HEK293 (cell line): Measurements from ENCODE around the gene CYP4F11.

Source experiments
- ATF2 ChIP-seq: fragments of 450-650 bp; formaldehyde crosslinking; IDR thresholded peaks from 2 replicates; pipeline ENCODE4 v1.5.1; 2016; ENCODE audit warnings: missing biosample characterization, missing genetic modification characterization, low read depth
- CTCF ChIP-seq: fragments of 450-650 bp; formaldehyde crosslinking; IDR thresholded peaks from 2 replicates; pipeline ENCODE4 v1.5.1; 2016; ENCODE audit warnings: missing biosample characterization, missing genetic modification characterization
- HOXA7 ChIP-seq: sonication (generic); formaldehyde crosslinking; IDR thresholded peaks from 2 replicates; pipeline ENCODE4 v1.8.1; 2022; ENCODE audit warnings: missing genetic modification reagents, borderline replicate concordance
- KLF16 ChIP-seq: fragments of 450-650 bp; formaldehyde crosslinking; IDR thresholded peaks from 2 replicates; pipeline ENCODE4 v1.5.1; 2017; ENCODE audit warnings: missing biosample characterization, missing genetic modification characterization
- ZBTB8A ChIP-seq: fragments of 450-650 bp; formaldehyde crosslinking; IDR thresholded peaks from 2 replicates; pipeline ENCODE4 v1.5.1; 2016; ENCODE audit warnings: missing biosample characterization, missing genetic modification characterization
- ZFP37 ChIP-seq: fragments of 450-650 bp; formaldehyde crosslinking; IDR thresholded peaks from 2 replicates; pipeline ENCODE4 v1.5.1; 2016; ENCODE audit warnings: missing biosample characterization, missing genetic modification characterization
- ZFP69B ChIP-seq: fragments of 450-650 bp; formaldehyde crosslinking; IDR thresholded peaks from 2 replicates; pipeline ENCODE4 v1.5.1; 2016; ENCODE audit warnings: missing biosample characterization, missing genetic modification characterization
- ZNF398 ChIP-seq: fragments of 450-650 bp; formaldehyde crosslinking; IDR thresholded peaks from 2 replicates; pipeline ENCODE4 v1.5.1; 2017; ENCODE audit warnings: missing biosample characterization, missing genetic modification characterization
- ZNF423 ChIP-seq: fragments of 450-650 bp; formaldehyde crosslinking; IDR thresholded peaks from 2 replicates; pipeline ENCODE4 v1.5.1; 2016; ENCODE audit warnings: missing biosample characterization, missing genetic modification characterization
- ZNF658 ChIP-seq: fragments of 450-650 bp; formaldehyde crosslinking; IDR thresholded peaks from 2 replicates; pipeline ENCODE4; 2016; ENCODE audit warnings: missing biosample characterization, missing genetic modification characterization
- ZNF670 ChIP-seq: fragments of 450-650 bp; formaldehyde crosslinking; IDR thresholded peaks from 2 replicates; pipeline ENCODE4 v1.5.1; 2016; ENCODE audit warnings: missing biosample characterization, missing genetic modification characterization, low read depth

GRCh38 chr19:15948223-15949058 lies 14.1 kb upstream of the CYP4F11 start, which contains the start of gene OR10H4:
- TF ChIP-seq CTCF (tag by site-specific recombination) (no peak), ZBTB8A (no peak), ZNF423 (tag by site-specific recombination) (no peak), ZNF398 (tag by site-specific recombination) (no peak), HOXA7 (CRISPR knock-in tag) (no peak), ZFP69B (tag by site-specific recombination) (no peak), KLF16 (tag by site-specific recombination) (no peak), ATF2 (tag by site-specific recombination) (no peak), ZNF670 (tag by site-specific recombination) (no peak), ZNF658 (no peak), ZFP37 (no peak)
